HG03575 (cell line): ENCODE data around the gene DAPK1.
"Not testable (repeated sequence)": the region's sequence is repeated elsewhere in the genome, so short reads cannot be mapped to it uniquely, and the experiment has no call there.

Experiments
- ATAC-seq: cut with Tn5 transposase; IDR thresholded peaks from one replicate; pipeline ENCODE4 v1.9.1; 2021; ENCODE audit not compliant: unreplicated experiment, insufficient number of reproducible peaks, low FRiP score; ENCODE audit errors: extremely low read depth

Gene DAPK1

DNA sequence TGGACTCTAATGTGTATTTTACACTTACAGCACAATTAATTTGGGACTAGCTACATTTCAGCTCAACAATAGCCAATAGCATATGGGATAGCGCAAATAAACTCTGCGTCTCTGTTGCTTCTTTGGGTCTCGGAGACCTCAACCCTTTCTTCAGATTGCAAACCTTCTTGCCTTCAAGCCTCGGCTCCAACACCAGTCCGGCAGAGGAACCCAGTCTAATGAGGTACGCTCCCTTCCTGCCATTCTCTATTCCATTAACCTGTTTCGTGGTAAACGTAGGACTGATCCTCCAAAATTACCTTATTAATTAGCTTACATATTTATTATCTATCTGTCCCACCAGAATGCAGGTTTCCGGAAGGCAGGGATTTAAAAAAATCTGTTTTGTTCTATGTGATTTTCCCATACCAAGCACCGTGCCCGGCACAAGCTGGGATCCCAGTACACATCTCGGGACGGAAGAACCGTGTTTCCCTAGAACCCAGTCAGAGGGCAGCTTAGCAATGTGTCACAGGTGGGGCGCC lies 525 bp upstream of the DAPK1 start:
- no peak for ATAC-seq

DNA sequence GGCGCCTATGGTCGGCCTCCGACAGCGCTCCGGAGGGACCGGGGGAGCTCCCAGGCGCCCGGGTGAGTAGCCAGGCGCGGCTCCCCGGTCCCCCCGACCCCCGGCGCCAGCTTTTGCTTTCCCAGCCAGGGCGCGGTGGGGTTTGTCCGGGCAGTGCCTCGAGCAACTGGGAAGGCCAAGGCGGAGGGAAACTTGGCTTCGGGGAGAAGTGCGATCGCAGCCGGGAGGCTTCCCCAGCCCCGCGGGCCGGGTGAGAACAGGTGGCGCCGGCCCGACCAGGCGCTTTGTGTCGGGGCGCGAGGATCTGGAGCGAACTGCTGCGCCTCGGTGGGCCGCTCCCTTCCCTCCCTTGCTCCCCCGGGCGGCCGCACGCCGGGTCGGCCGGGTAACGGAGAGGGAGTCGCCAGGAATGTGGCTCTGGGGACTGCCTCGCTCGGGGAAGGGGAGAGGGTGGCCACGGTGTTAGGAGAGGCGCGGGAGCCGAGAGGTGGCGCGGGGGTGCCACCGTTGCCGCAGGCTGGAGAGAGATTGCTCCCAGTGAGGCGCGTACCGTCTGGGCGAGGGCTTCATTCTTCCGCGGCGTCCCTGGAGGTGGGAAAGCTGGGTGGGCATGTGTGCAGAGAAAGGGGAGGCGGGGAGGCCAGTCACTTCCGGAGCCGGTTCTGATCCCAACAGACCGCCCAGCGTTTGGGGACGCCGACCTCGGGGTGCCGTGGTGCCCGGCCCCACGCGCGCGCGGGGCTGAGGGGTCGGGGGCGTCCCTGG lies 561 bp downstream of the DAPK1 start:
- no peak for ATAC-seq

- no peak for ATAC-seq
Measured at GRCh38 chr9:87498811-87499360, 1.2 kb downstream of the DAPK1 start.

GRCh38 chr9:87499424-87500017 lies 1.9 kb downstream of the DAPK1 start:
- peak; percentile 33 for ATAC-seq

GRCh38 chr9:87500491-87501270 lies 3.0 kb downstream of the DAPK1 start:
- no peak for ATAC-seq

GRCh38 chr9:87501271-87501656 lies 3.6 kb downstream of the DAPK1 start:
- ATAC-seq, result not testable (repeated sequence)

DNA sequence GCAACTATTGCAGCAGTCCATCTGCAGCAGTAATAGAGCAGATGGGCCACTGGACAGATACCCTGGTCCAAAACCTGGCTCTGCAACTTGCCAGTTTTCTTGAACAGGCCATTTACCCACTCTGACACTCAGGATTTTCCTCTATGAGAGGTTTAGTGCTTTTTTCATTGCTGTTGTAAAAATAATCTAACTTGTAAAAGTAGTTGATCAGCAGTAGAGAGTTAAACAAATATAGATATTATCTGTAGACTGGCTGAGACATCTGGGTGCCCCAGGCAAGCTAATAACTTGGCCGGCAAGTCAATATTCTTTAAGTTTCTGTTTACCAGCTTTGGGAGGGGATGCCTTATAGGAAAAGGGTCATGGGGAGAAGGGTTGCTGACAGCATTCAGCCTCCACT lies 4.1 kb downstream of the DAPK1 start:
- no peak for ATAC-seq

GRCh38 chr9:87502391-87503221 lies 4.9 kb downstream of the DAPK1 start:
- ATAC-seq, result no peak

DNA sequence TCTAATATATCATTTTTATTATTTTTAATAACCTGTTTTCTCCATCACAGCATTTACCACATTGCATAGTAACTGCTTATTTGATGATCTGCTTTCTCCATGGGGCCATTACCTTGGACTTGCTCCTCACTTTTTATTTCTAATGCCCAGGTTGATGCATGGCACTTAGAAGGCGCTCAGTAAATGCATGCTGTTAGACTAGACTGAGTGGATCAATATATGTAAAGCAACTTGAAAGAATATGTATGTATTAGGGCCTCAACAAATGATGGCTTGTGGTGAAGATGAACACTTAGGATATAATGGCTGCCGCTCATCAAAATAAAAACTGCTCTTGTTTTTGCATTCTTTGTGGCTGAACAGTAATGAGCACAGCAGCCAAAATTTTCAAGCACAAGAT lies 5.8 kb downstream of the DAPK1 start:
- no peak for ATAC-seq

- no peak for ATAC-seq
Measured at GRCh38 chr9:87503927-87504326, 6.3 kb downstream of the DAPK1 start.

GRCh38 chr9:87504938-87505337 lies 7.3 kb downstream of the DAPK1 start:
- no peak for ATAC-seq

DNA sequence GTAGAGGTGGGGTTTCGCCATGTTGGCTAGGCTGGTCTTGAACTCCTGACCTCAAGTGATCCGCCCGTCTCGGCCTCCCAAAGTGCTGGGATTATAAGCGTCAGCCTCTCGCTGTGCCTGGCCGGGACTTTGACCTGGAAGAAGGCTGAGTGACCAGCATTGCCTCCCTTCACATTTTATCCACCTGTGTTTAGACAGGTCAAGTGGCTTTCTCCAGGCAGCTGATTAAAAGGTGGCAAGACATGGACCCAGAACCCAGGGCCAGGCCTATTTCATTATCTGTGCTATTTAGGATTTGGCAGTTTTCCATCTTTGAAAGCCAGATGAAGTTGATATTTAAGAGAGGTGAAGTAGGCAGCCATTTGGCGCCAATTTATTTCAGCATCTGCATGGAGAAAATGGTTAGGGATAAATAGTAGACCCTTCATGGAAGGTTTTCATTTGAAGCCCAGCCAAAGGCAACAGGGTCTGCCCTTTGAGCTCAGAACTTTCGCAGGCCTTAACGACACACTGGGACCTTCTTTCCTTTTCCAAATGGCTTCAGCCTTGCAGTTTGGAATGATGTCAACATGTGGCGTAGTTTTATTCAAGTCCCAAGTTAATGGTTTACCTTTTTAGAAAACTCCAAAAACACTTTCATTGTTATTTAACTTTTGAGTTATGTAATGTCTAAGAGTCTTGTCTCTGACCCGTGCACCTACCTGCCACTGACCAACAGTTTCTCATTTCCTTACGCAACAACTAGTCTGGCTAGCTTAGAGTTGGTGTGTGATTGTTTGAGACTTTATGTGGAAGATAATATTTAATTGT lies 8.4 kb downstream of the DAPK1 start:
- no peak for ATAC-seq

- ATAC-seq, result no peak
Measured at GRCh38 chr9:87507576-87507975, 9.9 kb downstream of the DAPK1 start.

DNA sequence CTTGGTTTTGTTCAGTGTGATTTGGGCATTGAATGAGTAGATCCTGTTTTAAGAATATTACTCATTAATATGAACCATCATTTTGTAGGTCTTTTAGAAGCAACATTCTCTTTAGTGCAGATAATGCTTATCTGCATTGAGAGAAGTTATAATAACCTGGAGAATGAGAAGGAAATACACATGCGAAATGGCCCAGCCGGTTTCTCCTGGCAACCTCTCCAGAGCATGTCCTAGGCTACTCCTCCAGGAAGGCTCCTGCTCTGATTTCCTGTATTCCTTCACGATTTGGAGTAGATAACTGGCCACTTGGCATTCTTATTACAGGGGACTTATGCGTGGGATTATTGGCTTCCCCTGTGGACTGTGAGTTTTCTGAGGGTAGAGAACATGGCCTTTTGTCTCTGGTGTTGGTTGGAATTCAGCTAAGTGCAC lies 12.6 kb downstream of the DAPK1 start:
- ATAC-seq, result no peak

- no peak for ATAC-seq
Measured at GRCh38 chr9:87512311-87512710, 14.6 kb downstream of the DAPK1 start.

GRCh38 chr9:87513161-87513560 lies 15.5 kb downstream of the DAPK1 start:
- no peak for ATAC-seq

DNA sequence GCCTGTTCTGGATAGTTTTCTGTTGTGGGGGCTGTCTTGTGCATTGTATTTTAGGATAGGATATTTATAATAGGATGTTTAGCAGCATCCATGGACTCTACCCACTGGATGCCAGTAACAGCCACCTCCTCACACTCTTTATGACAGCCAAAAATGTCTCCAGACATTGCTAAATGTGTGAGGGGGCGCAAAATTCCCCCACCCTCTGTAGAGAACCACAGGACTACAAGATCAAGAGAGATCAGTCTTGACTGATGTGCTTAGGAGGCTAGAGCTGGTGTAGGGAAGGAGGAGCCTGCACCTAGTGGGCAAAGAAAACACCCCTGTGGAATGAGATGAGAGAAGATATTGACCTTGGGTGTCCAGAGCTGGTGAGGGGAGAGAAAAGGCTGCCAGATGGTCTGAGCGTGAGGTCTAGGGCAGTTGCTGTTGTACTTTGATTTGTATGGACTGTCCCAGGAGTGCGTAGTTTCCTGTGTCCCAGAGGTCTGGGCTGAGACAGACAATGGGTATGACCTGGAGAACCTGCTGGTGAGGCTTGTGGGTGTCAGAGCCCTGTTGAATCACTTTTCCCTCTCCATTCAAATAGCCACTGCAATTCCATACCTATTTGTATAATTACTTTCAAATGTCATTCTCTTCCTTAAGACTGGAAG lies 16.3 kb downstream of the DAPK1 start:
- no peak for ATAC-seq
